Effector CD8-positive, alpha-beta T cell (primary cell): Measurements from ENCODE around the gene BLVRA.
"Not testable (repeated sequence)": the region's sequence is repeated elsewhere in the genome, so short reads cannot be mapped to it uniquely, and the experiment has no call there.

Source experiments
- DNase-seq: peaks from one replicate; lab custom pipeline; 2025; lab: John Stamatoyannopoulos, UW

Gene BLVRA

DNA sequence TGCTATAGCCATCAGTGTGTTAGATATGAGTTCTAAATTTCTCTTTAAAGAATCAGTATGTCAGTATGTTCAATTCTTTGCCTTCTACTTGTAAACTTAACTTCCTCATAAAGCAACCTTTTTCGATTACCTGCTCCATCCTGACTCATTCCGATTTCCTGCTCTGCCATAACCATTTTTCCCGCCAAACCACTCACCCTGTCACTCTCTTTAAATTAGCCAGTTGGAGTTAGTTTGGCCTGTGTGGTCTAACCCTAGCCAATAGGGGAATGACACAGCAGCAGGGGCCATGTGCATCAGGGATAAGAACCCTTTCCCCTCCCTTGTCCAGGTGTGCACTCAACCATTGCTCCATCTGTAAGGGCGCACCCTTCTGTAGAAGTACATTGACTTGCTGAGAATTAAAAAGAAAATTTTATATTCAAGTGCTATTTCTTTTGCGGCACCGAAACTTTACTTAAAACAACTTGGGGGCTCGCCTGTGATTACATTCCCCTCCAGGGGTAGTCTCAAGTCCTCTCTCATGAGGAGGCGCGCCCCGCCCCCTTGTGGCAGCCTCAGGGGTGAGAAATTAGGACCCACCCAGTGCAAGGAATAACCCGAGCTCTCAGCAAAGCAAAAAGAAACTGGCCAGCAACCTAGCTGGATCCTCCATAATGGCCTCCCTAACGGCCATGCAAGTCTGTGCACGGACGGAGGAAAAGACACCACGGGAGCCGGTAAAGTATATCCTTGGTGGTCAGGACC is 51.9 kb downstream of the BLVRA start:
- not testable (repeated sequence) for DNase-seq

DNA sequence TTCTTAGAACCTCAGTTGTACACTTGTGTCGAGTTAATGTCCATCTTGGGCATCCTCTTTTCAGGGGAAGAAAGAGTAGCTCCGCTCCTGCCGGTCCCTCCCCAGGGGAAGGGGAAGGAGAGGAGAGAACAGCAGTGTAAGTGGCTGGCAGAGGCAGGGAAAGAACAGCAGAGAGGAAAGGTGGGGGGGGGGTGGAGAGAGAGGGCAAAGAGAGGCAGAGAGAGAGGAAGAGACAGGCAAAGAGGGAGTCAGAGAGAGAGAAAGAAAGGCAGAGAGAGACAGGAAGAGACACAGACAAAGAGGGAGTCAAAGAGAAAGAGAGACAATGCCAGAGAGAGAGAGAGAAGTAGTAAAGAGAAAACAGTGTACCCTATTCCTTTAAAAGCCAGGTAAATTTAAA is 56.9 kb downstream of the BLVRA start:
- DNase-seq, result no peak

DNA sequence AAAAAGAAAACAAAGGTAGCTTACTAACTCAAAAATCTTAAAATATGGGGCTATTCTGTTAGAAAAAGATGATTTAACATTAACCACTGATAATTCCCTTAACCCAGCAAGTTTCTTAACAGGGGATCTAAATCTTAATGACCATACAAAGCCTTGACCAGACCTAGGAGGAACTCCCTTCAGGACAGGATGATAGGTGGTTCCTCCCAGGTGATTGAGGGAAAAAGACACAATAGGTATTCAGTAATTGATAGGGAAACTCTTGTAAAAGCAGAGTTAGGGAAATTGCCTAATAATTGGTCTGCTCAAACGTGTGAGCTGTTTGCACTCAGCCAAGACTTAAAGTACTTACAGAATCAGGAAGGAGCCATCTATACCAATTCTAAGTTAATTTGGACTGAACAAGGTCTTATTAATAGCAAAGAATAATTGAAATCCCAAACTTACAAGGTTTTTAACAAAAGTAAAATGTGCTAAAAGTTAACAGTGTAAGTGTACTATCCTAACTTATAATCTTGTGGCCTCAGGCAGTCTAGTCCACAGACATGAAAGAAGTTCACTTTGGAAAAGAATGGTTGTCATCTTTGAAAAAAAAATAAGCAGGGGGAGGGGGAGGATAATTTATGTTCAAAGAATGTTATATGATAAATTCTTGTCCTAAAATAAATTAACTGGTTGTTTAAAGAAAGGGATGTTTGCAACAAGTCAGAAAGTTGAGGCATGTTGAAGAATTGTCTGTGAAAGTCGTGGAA is 57.7 kb downstream of the BLVRA start:
- not testable (repeated sequence) for DNase-seq

DNA sequence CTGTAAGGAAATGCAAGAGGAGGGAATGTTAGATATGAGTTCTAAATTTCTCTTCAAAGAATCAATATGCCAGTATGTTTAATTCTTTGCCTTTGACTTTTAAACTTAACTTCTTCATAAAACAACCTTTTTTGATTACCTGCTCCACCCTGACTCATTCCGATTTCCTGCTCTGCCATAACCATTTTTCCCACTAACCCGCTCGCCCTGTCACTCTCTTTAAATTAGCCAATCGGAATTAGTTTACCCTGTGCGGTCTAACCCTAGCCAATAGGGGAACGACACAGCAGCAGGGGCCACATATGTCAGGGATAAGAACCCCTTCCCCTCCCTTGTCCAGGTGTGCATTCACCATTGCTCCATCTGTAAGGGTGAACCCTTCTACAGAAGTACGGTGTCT is 64.9 kb downstream of the BLVRA start:
- not testable (repeated sequence) for DNase-seq

DNA sequence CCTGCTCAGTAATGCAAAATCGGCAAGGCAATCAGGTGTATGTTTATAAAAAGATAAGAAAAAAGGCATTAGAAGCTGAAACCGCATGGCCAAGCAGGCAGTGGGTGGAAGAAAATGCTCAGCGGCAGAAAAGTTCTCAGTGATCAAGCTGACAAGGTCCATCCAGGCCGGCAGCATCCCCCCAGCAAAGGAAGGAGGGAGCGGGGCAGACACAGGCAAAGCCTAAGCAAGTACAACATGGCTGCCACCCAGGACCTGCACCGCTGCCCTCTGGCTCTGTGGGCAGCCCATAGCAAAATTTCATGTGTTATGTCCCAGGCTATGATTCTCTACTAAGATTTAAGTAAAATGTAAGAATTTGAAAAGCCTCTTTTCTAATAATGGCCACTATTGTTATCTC is 65.5 kb downstream of the BLVRA start:
- DNase-seq, result no peak

DNA sequence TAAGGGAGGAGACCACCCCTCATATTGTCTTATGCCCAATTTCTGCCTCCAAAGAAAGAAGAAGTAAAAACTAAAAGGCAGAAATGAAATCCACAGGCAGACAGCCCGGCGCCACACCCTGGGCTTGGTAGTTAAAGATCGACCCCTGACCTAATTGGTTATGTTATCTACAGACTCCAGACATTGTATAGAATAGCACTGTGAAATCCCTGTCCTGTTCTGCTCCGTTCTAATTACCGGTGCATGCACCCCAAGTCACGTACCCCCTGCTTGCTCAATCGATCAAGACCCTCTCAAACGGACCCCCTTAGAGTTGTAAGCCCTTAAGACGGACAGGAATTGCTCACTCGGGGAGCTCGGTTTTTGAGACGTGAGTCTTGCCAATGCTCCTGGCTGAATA is 66.0 kb downstream of the BLVRA start:
- DNase-seq, result not testable (repeated sequence)

DNA sequence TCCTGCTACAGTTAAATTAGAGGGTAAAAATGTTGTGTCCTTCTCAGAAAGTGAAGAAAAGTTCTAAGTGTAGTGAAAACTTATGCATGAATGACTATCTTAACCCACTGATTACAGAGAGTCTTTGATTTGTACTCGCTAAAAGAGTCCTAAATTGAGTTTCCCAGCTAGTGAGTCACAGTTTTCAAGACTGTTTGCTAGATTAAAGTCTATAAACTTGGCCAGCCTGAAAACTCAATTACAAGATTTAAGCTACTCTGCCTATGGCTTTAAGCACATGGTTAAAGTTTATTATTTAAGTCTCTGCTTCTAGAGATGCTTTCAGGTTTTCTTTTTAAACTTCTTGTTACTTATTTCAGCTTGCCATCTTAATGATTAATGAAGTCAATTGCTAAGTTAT is 66.5 kb downstream of the BLVRA start:
- no peak for DNase-seq

DNA sequence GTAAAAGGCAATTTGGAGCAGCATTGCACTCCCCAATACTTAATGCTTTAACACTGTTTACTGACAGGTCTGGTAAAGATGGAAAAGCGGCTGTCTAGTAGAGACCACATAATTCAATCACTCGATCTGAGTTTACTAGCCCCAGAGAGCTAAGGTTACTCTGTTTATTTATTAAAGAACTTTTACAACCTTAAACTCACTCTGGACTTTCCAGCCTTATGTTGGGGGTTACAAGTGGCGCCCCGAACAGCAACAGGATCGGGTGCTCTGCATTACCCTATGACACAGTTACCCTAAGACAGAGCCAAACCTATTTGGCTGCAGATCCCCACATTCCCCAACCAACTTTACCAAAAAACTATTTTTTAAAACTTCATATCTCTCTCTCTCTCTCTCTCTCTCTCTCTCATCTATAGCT is 66.9 kb downstream of the BLVRA start:
- no peak for DNase-seq

DNA sequence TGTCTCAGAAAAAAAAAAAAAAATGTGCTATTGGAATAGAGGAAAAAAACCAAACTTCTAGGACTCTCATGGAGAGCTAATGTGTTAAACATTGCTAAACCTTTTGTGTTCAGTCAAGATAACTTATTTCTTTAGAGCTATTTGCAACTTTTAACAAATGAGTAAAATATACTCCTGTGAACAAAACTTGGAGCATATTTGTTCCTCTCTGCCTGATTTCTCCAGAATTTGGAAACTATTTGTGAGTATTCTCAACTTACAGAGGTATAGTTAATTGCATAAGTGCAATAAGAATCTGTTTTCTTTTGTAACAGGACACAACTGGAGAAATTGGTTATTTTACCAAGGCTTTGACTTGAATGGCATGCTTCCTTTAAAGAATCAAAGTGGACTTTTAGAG is 72.4 kb downstream of the BLVRA start:
- DNase-seq, result not testable (repeated sequence)

DNA sequence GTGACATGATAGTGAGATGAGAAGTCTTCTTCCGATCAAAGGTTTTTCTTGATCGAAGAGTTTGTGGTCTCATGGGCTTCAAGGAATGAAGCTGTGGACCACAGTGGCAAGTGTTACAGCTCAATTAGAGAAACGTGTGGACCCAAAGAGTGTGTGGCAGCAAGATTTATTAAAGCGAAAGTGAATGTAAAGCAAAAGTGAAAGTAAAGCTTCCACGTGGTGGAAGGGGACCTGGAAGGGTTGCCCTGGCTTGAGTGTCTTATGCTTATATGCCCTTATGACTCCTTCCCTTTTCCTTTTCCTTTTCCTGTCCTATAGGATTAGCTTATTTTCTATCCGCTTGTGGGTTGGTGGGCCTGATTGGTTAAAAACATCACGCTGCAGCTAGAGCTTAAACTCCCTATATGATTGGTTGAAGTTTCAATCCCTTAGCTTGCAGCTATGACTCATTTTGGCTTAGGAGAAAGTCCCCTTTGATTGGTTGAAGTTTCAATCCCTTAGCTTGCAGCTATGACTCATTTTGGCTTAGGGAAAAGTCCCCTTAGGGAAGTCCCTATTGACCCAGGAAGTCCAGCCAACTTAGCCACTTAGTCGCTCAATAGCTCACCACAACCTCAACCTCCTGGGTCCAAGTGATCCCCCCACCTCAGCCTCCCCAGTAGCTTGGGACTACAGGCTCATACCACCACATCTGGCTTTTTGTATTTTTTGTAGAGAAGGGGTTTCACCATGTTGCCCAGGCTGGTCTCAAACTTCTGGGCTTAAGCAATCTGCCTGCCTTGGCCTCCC is 76.2 kb downstream of the BLVRA start:
- no peak for DNase-seq

DNA sequence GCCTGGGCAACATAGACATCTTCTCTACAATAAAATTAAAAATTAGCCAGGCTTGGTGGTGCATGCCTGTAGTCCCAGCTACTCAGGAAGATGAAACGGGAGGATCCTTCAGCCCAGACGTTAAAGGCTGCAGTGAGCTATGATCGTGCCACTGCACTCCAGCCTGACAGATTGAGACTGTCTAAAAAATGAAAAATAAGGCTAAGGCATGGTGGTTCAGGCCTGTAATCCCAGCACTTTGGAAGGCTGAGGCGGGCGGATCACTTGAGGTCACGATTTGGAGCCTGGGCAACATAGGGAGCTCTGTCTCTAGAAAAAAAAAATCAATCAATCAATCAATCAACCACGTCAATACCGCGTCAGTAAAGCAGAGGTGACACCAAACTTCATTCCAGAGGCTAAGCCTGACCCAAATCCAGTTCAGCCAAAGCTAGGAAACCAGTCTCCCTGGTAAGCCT is 79.8 kb downstream of the BLVRA start:
- no peak for DNase-seq

DNA sequence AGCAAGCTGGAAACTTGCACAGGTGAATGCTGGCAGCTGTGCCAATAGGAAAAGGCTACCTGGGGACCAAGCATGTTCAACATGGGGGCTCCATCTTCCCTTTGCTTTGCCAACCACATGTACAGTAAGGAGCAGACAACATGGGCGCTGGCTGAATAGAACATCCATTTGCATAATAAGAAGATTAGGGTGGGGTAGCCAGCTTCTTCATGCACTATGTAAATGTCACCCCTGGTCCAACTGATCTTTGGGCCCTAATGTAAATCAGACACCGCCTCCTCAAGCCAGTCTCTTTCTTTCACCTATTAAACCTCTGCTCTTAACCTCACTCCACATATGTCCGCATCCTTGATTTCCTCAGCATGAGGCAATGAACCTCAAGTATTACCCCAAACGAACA is 84.8 kb downstream of the BLVRA start:
- DNase-seq, result no peak

DNA sequence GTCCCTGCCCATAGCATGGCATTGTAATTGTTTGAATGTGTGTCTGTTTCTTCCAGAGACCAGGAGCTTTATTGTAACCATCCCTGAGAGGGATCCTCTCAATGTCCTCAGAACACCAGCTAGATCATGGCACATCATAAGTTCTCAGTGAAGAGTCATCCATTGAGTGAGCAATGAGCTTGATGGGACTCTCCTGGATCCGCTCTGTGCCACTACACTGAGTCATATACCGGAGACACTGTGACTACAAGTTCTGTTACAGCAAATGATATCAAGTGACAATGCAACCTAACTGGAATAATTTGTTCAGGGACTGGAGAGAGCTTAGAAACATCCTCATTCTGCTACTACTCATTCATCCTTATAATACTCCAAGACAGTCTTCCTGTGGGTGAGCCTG is 85.8 kb downstream of the BLVRA start:
- no peak for DNase-seq

DNA sequence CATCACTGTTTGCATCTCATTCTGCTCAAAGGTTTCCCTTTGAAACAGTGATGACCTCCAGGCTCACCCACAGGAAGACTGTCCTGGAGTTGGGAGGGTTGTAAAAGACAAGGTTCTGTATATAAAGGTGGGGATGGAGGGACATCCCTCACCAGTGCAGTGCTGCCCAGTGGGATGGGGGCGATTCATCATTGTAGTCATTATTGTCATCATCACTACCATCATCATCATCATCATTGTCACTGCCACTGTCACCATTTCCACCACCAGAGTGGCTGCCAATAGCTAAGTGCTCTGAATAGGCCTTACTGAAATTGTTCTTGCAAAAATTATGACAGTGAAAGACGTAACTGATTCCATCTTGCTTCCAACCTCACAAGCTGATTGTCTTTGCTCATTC is 86.2 kb downstream of the BLVRA start:
- DNase-seq, result no peak

DNA sequence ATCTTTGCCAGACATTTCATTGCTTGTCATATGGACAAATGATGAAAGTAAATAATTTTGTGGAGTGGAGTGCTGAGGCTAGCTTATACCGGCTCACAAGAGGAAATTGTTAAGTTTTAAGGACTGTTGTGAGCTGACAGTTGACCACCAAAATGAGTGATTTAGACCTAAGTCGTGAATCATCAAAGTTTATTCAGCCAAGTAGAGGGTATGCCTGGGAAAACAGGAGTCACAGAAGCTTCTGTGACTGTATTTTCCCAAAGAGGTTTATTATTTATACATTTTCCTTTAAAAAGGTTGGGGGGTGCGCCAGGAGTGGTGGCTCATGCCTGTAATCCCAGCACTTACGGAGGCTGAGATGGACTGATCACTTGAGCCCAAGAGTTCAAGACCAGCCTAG is 89.0 kb downstream of the BLVRA start:
- no peak for DNase-seq

DNA sequence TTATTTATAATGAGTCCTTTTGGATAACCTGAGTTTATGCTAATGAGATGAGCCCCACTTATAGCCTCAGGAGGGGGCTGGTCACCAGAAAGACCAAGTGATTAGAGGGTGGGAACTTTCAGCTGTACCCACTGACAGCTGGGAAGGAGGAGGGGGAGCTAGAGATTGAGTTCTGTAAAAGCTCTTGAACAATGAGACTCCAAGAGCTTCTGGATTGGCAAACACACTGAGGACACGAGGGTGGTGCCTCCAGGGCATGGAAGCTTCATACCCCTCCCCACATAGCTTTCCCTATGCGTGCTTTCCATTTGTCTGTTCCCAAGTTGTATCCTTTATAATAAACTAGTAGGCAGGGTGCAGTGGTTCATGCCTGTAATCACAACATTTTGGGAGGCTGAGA is 90.6 kb downstream of the BLVRA start:
- no peak for DNase-seq

DNA sequence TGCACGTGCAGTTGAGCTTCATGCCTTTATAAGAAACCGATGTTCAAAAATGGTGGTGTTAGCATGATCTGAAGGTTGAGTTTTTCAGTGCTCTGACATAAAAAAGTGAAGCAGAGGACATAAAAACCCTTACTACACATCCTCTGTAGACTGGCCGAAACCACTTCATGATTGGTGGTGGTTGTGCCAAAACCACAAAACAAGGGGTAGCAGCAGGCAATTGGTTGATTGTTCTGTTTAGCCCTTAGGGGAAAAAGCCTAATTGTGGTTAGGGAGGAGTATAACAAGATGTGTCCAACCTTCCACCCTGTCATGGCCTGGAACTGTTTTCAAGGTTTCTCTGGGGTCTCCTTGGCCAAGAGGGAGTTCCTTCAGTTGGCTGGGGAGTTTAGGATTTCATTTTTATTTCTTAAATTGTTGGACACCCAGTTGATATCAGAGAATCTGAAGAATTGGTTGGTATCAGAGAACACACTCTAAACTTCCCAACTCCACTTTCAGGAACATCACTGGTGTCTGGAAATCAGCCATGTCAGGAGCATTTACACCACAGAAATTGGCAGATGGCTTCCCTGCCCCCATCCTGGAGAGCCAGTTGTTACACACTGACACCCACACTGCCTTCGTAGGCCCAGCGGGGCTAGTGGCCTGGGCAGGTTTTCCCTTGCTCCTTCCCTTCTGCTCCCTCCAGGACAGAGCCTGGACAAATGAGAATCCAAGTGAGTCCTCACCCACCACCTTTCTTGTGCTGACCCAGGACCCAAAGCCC is 92.1 kb downstream of the BLVRA start:
- no peak for DNase-seq

DNA sequence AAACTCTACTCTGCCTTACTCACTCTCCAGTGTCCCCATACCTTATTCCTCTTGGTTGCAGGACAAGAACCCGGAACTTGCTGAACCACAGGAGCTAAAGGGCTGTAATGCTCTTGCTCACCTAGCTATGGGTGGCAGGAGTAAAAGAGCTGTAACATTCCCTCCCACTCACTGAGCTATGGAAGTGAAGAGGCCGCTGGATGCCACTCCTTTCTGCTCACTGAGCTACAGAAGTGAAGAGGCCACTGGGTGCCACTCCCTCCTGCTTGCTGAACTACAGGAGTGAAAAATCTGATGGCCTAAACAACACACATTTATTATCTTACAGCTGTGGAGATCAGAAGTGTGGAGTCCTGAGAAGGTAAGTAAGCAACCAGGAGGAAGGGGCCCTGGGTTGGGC is 93.3 kb downstream of the BLVRA start:
- no peak for DNase-seq

DNA sequence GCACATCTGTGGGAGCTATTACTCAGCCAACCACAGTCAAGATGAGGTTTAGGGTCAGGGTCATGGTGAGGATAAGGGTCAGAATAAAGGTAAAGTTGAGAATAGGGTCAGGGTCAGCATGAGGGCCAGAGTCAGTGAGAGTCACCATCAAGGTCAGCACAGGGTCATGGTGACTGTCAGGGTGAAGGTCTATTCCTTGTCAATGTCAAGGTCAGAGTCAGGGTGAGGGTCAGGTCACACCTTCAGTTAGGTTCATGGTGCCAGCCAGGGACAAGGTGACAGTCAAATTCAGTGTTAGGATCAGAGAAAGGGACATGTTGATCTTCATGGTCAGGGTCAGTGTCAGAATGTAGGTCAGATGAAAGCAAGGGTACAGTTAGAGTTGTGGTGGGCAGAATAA is 96.7 kb downstream of the BLVRA start:
- DNase-seq, result no peak

DNA sequence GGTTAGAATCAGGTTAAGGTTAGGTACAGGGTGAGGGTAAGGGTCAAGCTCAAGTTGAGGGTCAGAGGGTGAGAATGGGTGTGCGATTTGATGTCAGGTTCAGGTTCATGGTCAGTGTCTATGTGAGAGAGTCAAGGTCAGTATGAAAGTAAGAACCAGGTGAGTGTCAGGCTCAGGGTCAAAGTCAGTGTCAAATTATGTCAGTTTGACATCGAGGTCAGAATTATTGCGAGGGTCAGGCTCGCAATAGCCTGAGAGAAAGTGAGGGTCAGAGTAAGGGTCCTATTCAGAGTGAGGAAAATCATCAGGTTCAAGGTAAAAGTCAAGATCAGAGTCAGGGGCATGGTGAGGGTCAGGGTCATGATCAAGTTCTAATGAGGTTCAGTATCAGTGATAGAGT is 97.8 kb downstream of the BLVRA start:
- DNase-seq, result no peak
